ENCODE data around the gene ZNF136. TPM values are rescaled to one million over a fixed set of nuclear protein-coding genes. Genes with fewer than 3 reads are reported as not detected.

Gene ZNF136
- total and polyA plus RNA-seq, 2 donors (not counting 1 experiment from before 2014, with no cell fraction given) = 4.2 to 9.2 TPM

DNA sequence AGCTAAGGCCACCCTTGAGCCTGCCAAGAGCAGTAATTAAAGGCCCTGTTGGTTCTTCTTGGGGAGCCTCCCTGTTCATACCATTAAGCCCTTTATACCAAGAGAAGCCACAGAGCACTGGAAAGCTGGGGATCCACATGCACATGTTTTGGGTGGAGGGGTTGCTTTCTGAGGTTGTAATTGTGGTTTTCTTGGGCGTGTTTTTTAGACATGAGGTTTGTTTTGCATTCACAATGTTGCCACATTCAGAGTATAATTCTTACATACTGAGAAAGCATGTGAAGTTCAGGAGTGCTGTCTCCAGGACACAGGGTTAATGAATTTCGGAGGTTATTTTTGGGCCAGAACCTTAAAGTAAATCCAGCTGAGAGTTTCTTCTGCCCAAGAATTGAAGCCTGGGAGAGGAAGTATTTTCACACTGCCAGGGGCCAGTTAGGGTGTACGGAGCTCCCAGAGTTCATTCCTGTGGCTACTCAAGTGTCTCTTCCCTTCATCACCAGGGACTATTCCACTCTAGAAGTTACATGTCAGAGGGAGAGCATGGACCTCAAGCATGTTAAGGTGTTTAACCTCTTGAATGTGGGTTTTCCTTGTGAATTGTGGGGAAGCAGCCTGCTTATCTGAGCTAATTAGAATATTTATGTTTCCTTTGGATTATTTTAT lies 37.0 kb downstream of the ZNF136 start:
- H3K4me3 ChIP-seq (replicated peaks in 1 of 4; ENCODE audit: control extremely low read depth in 1 of 4, insufficient read depth in 1 of 4, low read depth in 3 of 4, low read length in 4 of 4) = no peak overlapping the region
- DNase-seq (ENCODE audit: low read depth in 2 of 2) = no peak
- no peak overlapping the region for H2AFZ ChIP-seq (ENCODE audit: low read length)
- no peaks in the 10 kb centered on the region for H3K9me3 ChIP-seq (ENCODE audit: control insufficient read depth, insufficient read depth, low read depth, low read length)
- no peak overlapping the region for H3K27ac ChIP-seq (ENCODE audit: insufficient read depth, low read length)
- H3K4me2 ChIP-seq (ENCODE audit: extremely low read depth, insufficient read depth, low read length) = no peak overlapping the region
- no peaks in the 10 kb centered on the region for H3K36me3 ChIP-seq (ENCODE audit: control insufficient read depth, insufficient read depth, low read length)
- no peaks in the 10 kb centered on the region for H4K20me1 ChIP-seq (ENCODE audit: control insufficient read depth, extremely low read depth, insufficient read depth, low read length)
- no peaks in the 10 kb centered on the region for H3K4me1 ChIP-seq (ENCODE audit: control insufficient read depth, extremely low read depth, insufficient read depth, low read length)
- H3K79me2 ChIP-seq (ENCODE audit: control insufficient read depth, insufficient read depth, low read length) = no peaks in the 10 kb centered on the region
- no peaks in the 10 kb centered on the region for H3K27me3 ChIP-seq (ENCODE audit: control insufficient read depth, insufficient read depth, low read length)
- no peak overlapping the region for H3K9ac ChIP-seq (ENCODE audit: insufficient read depth, low read length)
- TF ChIP-seq, protein P1, sequence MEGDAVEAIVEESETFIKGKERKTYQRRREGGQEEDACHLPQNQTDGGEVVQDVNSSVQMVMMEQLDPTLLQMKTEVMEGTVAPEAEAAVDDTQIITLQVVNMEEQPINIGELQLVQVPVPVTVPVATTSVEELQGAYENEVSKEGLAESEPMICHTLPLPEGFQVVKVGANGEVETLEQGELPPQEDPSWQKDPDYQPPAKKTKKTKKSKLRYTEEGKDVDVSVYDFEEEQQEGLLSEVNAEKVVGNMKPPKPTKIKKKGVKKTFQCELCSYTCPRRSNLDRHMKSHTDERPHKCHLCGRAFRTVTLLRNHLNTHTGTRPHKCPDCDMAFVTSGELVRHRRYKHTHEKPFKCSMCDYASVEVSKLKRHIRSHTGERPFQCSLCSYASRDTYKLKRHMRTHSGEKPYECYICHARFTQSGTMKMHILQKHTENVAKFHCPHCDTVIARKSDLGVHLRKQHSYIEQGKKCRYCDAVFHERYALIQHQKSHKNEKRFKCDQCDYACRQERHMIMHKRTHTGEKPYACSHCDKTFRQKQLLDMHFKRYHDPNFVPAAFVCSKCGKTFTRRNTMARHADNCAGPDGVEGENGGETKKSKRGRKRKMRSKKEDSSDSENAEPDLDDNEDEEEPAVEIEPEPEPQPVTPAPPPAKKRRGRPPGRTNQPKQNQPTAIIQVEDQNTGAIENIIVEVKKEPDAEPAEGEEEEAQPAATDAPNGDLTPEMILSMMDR (conservative IDR thresholded peaks at IDR 0.05 in 1 of 2, IDR thresholded peaks at IDR 0.05 in 1 of 2; ENCODE audit: low read depth in 1 of 2, low read length in 2 of 2) = no peak
- TF ChIP-seq EZH2 (IDR thresholded peaks at IDR 0.05; ENCODE audit: low read length, missing control alignments) = no peak

DNA sequence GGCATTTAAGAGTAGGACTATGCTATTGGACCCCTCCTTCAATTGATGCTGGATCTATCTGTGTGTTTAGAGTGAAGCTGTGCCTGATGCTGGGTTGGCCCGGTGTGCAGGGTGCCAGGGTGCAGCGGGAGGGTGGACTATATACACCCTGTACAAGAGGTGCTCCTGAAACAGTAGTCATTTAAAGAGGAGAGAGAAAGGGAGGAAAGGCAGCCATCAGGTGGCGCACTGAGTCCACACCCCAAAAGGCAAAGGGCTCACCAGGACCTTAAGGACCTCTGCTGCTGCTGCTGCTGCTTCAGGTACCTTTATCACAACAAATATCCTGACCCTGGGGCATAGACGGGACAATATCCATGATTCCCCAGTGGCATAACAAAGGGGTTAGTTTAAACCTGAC lies 39.4 kb downstream of the ZNF136 start:
- Histone ChIP-seq H2AFZ (ENCODE audit: low read length) (no peak overlapping the region), H3K4me1 (ENCODE audit: control insufficient read depth, extremely low read depth, insufficient read depth, low read length) (no peaks in the 10 kb centered on the region), H3K27ac (ENCODE audit: insufficient read depth, low read length) (no peak overlapping the region), H3K9me3 (ENCODE audit: control insufficient read depth, insufficient read depth, low read depth, low read length) (no peaks in the 10 kb centered on the region), H3K36me3 (ENCODE audit: control insufficient read depth, insufficient read depth, low read length) (no peaks in the 10 kb centered on the region), H3K27me3 (ENCODE audit: control insufficient read depth, insufficient read depth, low read length) (no peaks in the 10 kb centered on the region), H3K79me2 (ENCODE audit: control insufficient read depth, insufficient read depth, low read length) (no peaks in the 10 kb centered on the region), H3K4me3 (replicated peaks in 1 of 4; ENCODE audit: control extremely low read depth in 1 of 4, insufficient read depth in 1 of 4, low read depth in 3 of 4, low read length in 4 of 4) (no peak overlapping the region), H4K20me1 (ENCODE audit: control insufficient read depth, extremely low read depth, insufficient read depth, low read length) (no peaks in the 10 kb centered on the region), H3K4me2 (ENCODE audit: extremely low read depth, insufficient read depth, low read length) (no peak overlapping the region), H3K9ac (ENCODE audit: insufficient read depth, low read length) (no peak overlapping the region)
- TF ChIP-seq, protein P1 (conservative IDR thresholded peaks at IDR 0.05 in 1 of 2, IDR thresholded peaks at IDR 0.05 in 1 of 2; ENCODE audit: low read depth in 1 of 2, low read length in 2 of 2) = no peak
- no peak for TF ChIP-seq EZH2 (IDR thresholded peaks at IDR 0.05; ENCODE audit: low read length, missing control alignments)
- no peak for DNase-seq (ENCODE audit: low read depth in 2 of 2)

DNA sequence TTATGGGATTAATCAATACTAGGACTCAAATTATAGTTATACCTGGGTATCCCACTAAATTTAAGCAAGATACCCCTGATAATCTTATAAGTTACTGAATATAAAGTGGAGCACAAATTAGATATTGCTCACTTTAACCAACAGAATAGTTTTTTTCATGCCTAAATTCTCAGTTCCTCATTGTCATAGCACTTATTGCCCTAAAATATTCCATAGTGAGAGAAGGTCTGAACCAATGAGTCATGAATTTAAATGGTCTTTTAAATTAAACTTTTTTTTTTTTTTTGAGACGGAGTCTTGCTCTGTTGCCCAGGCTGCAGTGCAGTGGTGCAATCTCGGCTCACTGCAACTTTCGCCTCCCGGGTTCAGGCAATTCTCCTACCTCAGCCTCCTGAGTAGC lies 42.4 kb downstream of the ZNF136 start:
- Histone ChIP-seq H3K9me3 (ENCODE audit: control insufficient read depth, insufficient read depth, low read depth, low read length) (peaks cover 1% of the 10 kb centered on the region), H3K36me3 (ENCODE audit: control insufficient read depth, insufficient read depth, low read length) (no peaks in the 10 kb centered on the region), H3K27ac (ENCODE audit: insufficient read depth, low read length) (no peak overlapping the region), H3K4me2 (ENCODE audit: extremely low read depth, insufficient read depth, low read length) (no peak overlapping the region), H3K4me3 (replicated peaks in 1 of 4; ENCODE audit: control extremely low read depth in 1 of 4, insufficient read depth in 1 of 4, low read depth in 3 of 4, low read length in 4 of 4) (no peak overlapping the region), H3K79me2 (ENCODE audit: control insufficient read depth, insufficient read depth, low read length) (no peaks in the 10 kb centered on the region), H4K20me1 (ENCODE audit: control insufficient read depth, extremely low read depth, insufficient read depth, low read length) (no peaks in the 10 kb centered on the region), H2AFZ (ENCODE audit: low read length) (no peak overlapping the region), H3K27me3 (ENCODE audit: control insufficient read depth, insufficient read depth, low read length) (no peaks in the 10 kb centered on the region), H3K9ac (ENCODE audit: insufficient read depth, low read length) (no peak overlapping the region), H3K4me1 (ENCODE audit: control insufficient read depth, extremely low read depth, insufficient read depth, low read length) (no peaks in the 10 kb centered on the region)
- TF ChIP-seq, protein P1 (conservative IDR thresholded peaks at IDR 0.05 in 1 of 2, IDR thresholded peaks at IDR 0.05 in 1 of 2; ENCODE audit: low read depth in 1 of 2, low read length in 2 of 2) = no peak
- no peak for TF ChIP-seq EZH2 (IDR thresholded peaks at IDR 0.05; ENCODE audit: low read length, missing control alignments)
- no peak for DNase-seq (ENCODE audit: low read depth in 2 of 2)

Measured in fibroblast of lung (primary cell).